Neural cell (in vitro differentiated cells): ENCODE measurements around the gene ING5.

Experiments
- CTCF ChIP-seq: fragments of 450-650 bp; IDR thresholded peaks from 2 replicates; pipeline ENCODE4 v1.5.1; 2014; ENCODE audit warnings: antibody characterized with exemption, mild to moderate bottlenecking, moderate library complexity; ENCODE audit not compliant: poor library complexity, severe bottlenecking
- EP300 ChIP-seq: fragments of 450-650 bp; conservative IDR thresholded peaks from 2 replicates; pipeline ENCODE4 v1.6.1; 2014; ENCODE audit warnings: antibody characterized with exemption, mild to moderate bottlenecking, moderate library complexity; ENCODE audit not compliant: poor library complexity, severe bottlenecking
- EZH2 ChIP-seq: fragments of 200-600, 300-800 bp; shearing (Covaris generic), sonication (generic); IDR thresholded peaks from 2 replicates; pipeline ENCODE4 v1.6.1; 2014; ENCODE audit warnings: antibody characterized with exemption, low read length, borderline replicate concordance, mild to moderate bottlenecking; ENCODE audit not compliant: insufficient read depth, poor library complexity, severe bottlenecking
- MXI1 ChIP-seq: fragments of 450-650 bp; conservative IDR thresholded peaks from 2 replicates; pipeline ENCODE4 v1.6.1; 2014; ENCODE audit warnings: antibody characterized with exemption, mild to moderate bottlenecking; ENCODE audit not compliant: poor library complexity, severe bottlenecking
- POLR2AphosphoS5 ChIP-seq: IDR thresholded peaks from 2 replicates; pipeline ENCODE4 v1.6.1; 2012
- REST ChIP-seq: IDR thresholded peaks from 2 replicates; pipeline ENCODE4 v1.6.1; 2012; ENCODE audit warnings: borderline replicate concordance
- SMC3 ChIP-seq: fragments of 450-650 bp; conservative IDR thresholded peaks from 2 replicates; pipeline ENCODE4 v1.6.1; 2014; ENCODE audit warnings: antibody characterized with exemption, mild to moderate bottlenecking, moderate library complexity; ENCODE audit not compliant: poor library complexity
- TAF1 ChIP-seq: IDR thresholded peaks from 2 replicates; pipeline ENCODE4 v1.6.1; 2012; ENCODE audit warnings: low read depth

- no peak for TF ChIP-seq CTCF
- TF ChIP-seq EP300, result no peak
- no peak for TF ChIP-seq REST
- no peak for TF ChIP-seq POLR2AphosphoS5
- TF ChIP-seq EZH2, result no peak
- no peak for TF ChIP-seq SMC3
- TF ChIP-seq TAF1, result no peak
- TF ChIP-seq MXI1, result no peak
These were observed 53.3 kb downstream of the ING5 start for GRCh38 chr2:241755166-241755565.
